Measurements from ENCODE around the gene DOCK1.

Gene DOCK1

DNA sequence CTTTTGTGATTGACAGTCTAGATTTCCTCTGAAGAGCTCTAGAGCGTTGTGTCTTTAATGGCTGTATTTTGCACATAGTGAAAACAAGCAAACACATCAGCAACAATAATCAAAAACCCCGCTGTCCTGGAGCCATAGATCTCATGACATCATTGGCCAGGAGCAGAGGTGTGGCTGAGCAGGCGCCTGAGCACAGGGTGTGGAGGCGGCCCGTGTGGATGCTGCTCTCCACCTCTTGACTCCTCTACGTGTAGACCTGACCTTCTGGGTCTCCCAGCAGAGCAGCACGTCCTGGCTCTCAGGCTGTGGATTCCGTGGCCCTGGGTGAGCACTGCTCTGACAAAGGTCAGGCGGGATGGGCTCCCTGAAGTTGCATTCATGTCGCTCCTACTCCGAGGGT, 354.1 kb downstream of the DOCK1 start:
- FAIRE-seq (no peak), DNase-seq (ENCODE audit: insufficient read length, low spot score) (no peak)
- TF ChIP-seq PAX5 (IDR thresholded peaks at IDR 0.05; ENCODE audit: insufficient read depth, low read length, severe bottlenecking): no peak
- TF ChIP-seq POLR2AphosphoS5 (IDR thresholded peaks at IDR 0.05; ENCODE audit: low read depth, low read length): no peak
- no peak for TF ChIP-seq SPI1 (IDR thresholded peaks at IDR 0.05; ENCODE audit: low read depth, low read length)
- TF ChIP-seq POU2F2 (IDR thresholded peaks at IDR 0.05; ENCODE audit: low read depth, low read length): no peak
- no peak for TF ChIP-seq POLR2A (IDR thresholded peaks at IDR 0.05; ENCODE audit: low read depth, low read length)
- TF ChIP-seq TAF1 (IDR thresholded peaks at IDR 0.05; ENCODE audit: low read depth, low read length): no peak

DNA sequence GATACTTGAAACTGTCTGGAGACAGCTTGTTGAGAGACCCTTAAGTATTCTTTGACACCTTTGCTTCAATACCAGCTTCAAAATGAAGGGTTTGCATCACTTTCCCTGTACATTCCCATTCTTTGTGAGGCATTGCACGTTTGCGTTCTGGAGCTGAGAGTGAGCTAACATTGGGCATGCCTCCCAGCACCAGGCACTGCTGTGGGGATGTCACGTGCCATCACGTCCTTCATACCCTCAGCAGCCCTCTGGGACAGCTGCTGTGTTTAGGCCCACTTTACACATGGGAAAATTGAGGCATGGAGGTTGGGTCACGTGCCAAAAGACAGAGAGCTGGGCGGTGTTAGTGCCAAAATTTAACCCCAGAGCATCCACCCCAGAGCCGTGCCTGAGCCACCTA, 357.4 kb downstream of the DOCK1 start:
- no peak for DNase-seq (ENCODE audit: insufficient read length, low spot score)
- TF ChIP-seq TAF1 (IDR thresholded peaks at IDR 0.05; ENCODE audit: low read depth, low read length) (no peak), POU2F2 (IDR thresholded peaks at IDR 0.05; ENCODE audit: low read depth, low read length) (no peak), POLR2AphosphoS5 (IDR thresholded peaks at IDR 0.05; ENCODE audit: low read depth, low read length) (no peak), SPI1 (IDR thresholded peaks at IDR 0.05; ENCODE audit: low read depth, low read length) (no peak), PAX5 (IDR thresholded peaks at IDR 0.05; ENCODE audit: insufficient read depth, low read length, severe bottlenecking) (no peak), POLR2A (IDR thresholded peaks at IDR 0.05; ENCODE audit: low read depth, low read length) (no peak)
- no peak for FAIRE-seq

DNA sequence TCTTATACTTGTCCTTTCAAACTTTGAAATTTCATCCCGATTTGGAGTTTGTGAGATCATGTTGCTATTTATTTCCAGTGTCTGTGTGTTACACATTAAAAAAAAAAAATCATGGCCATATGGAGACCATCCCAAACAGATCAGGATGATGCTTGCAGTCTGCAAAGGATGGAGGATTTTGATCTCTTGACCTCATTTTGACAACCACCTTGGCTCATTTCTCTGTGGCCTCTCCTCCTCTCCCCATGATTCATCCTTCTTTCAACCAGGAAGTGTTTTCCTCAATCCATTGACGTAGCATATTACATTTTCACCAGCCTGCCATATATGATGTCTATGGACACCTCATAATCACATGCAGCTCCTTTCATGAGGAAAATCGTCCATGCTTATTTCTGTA, 360.1 kb downstream of the DOCK1 start:
- FAIRE-seq (no peak), DNase-seq (ENCODE audit: insufficient read length, low spot score) (no peak)

DNA sequence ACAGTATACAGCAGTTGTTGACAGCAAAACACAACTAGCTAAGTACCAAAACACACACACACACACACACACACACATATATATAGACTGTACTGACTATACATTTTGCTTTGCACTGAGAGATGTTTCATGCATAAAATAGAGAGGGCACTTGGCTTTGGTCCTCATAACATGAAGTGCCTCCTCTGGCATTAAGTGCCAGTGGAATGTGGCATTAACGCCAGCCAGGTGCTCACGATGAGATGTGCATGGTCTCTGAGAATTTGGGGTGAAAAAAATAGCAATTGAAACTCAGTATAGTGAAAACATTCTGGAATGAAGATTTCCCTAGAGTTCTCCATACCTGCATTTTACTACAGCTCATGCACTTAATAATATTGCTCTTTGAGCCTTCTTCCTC, 361.2 kb downstream of the DOCK1 start:
- no peak for DNase-seq (ENCODE audit: insufficient read length, low spot score)
- no peak for FAIRE-seq
- TF ChIP-seq SPI1 (IDR thresholded peaks at IDR 0.05; ENCODE audit: low read depth, low read length) (no peak), POLR2AphosphoS5 (IDR thresholded peaks at IDR 0.05; ENCODE audit: low read depth, low read length) (no peak), POLR2A (IDR thresholded peaks at IDR 0.05; ENCODE audit: low read depth, low read length) (no peak), TAF1 (IDR thresholded peaks at IDR 0.05; ENCODE audit: low read depth, low read length) (no peak), PAX5 (IDR thresholded peaks at IDR 0.05; ENCODE audit: insufficient read depth, low read length, severe bottlenecking) (no peak), POU2F2 (IDR thresholded peaks at IDR 0.05; ENCODE audit: low read depth, low read length) (no peak)

More for the DNA sequence above, 360.1 kb downstream of the DOCK1 start:
- TF ChIP-seq TAF1 (IDR thresholded peaks at IDR 0.05; ENCODE audit: low read depth, low read length): no peak
- no peak for TF ChIP-seq POU2F2 (IDR thresholded peaks at IDR 0.05; ENCODE audit: low read depth, low read length)
- TF ChIP-seq POLR2AphosphoS5 (IDR thresholded peaks at IDR 0.05; ENCODE audit: low read depth, low read length): no peak
- TF ChIP-seq POLR2A (IDR thresholded peaks at IDR 0.05; ENCODE audit: low read depth, low read length): no peak
- TF ChIP-seq SPI1 (IDR thresholded peaks at IDR 0.05; ENCODE audit: low read depth, low read length): no peak
- no peak for TF ChIP-seq PAX5 (IDR thresholded peaks at IDR 0.05; ENCODE audit: insufficient read depth, low read length, severe bottlenecking)

DNA sequence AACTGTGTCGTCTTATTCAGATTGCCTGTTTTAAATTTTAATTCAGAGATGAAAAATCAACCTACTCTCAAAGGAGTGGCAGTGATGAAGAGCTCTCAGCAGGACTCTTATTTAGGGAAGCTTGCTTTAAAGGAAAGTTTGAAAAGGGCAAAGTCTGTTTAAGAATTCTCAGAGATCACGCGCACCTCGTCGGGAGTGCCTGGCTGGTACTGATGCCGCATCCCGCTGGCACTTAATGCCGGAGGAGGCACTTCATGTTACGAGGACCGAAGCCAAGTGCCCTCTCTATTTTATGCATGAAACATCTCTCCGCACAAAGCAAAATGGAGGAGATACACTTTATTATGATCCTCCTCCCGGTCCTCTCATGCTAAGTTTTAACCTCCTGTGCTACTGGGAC, 362.2 kb downstream of the DOCK1 start:
- FAIRE-seq (no peak), DNase-seq (ENCODE audit: insufficient read length, low spot score) (no peak)
- TF ChIP-seq SPI1 (IDR thresholded peaks at IDR 0.05; ENCODE audit: low read depth, low read length) (no peak), POLR2AphosphoS5 (IDR thresholded peaks at IDR 0.05; ENCODE audit: low read depth, low read length) (no peak), POLR2A (IDR thresholded peaks at IDR 0.05; ENCODE audit: low read depth, low read length) (no peak), PAX5 (IDR thresholded peaks at IDR 0.05; ENCODE audit: insufficient read depth, low read length, severe bottlenecking) (no peak), TAF1 (IDR thresholded peaks at IDR 0.05; ENCODE audit: low read depth, low read length) (no peak), POU2F2 (IDR thresholded peaks at IDR 0.05; ENCODE audit: low read depth, low read length) (no peak)

DNA sequence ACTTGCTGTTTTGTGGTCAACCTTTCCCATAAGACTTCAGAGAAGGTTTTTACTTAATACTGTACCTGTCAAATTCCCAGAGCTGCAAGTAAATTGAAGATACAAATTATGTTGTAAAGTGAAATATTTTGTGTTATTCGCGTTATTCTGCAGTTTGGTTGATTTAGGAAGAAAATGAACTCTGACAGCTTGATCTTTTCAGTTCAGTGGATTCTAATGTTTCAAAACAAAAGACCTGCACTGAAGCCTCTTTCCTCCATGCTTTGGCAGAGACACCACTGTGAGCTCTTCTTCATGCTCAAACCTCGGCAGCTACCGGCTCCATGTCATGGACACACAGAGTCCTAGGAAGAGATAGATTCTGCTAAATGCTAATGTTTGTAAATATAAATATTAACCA, 366.8 kb downstream of the DOCK1 start:
- no peak for FAIRE-seq
- no peak for TF ChIP-seq POLR2A (IDR thresholded peaks at IDR 0.05; ENCODE audit: low read depth, low read length)
- no peak for DNase-seq (ENCODE audit: insufficient read length, low spot score)

DNA sequence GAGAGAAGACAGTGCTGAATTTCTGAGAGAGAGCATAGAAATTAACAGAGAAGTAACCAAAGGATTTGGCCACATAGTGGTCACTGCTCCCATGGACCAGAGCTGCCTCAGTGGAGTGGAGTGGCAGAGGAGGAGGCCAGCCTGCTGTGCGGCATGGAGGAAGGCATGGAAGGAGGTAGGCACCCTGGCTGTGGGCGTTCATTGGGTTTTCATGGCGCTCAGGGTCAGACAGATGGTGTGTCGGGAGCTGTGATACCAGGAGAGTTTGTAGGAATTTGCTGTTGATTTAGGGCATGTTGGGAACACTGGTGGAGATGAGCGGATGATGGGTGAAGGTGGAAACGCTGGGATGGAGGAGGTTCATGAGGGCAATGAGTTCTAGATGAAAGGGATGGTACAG, 370.0 kb downstream of the DOCK1 start:
- FAIRE-seq: no peak
- no peak for TF ChIP-seq POU2F2 (IDR thresholded peaks at IDR 0.05; ENCODE audit: low read depth, low read length)
- TF ChIP-seq SPI1 (IDR thresholded peaks at IDR 0.05; ENCODE audit: low read depth, low read length): no peak
- no peak for TF ChIP-seq POLR2AphosphoS5 (IDR thresholded peaks at IDR 0.05; ENCODE audit: low read depth, low read length)
- TF ChIP-seq PAX5 (IDR thresholded peaks at IDR 0.05; ENCODE audit: insufficient read depth, low read length, severe bottlenecking): no peak
- no peak for TF ChIP-seq POLR2A (IDR thresholded peaks at IDR 0.05; ENCODE audit: low read depth, low read length)
- no peak for TF ChIP-seq TAF1 (IDR thresholded peaks at IDR 0.05; ENCODE audit: low read depth, low read length)
- no peak for DNase-seq (ENCODE audit: insufficient read length, low spot score)

DNA sequence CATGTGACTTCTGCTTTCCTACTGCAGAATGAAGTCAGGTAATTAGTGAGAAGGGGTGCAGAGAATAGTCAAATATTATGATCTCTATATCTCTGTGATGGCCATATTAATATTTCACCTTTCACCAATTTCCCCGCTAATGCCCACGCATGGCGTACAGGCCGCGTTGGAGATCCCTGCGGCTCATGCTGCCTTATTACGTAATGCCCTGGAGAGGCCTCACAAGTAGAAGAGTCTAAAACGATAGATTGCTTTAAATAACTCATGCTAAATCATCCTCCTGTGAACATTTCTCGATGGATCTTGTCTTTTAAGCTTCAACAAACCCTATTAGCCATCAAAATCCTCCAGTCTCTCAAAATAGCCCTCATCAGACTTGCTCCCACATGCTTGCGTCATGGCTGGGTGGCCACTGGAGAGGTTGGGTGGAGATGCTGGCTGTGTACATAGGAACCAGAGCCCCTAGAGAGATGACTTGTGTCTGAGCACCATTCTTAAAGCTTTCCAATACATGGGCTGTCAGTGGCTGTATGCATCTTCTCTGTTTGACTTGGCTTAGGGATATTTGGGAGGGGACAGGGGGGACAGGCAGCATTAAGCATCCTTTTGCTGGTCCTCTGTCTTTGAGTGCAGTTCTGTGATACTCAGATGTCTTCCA, 370.7 kb downstream of the DOCK1 start:
- FAIRE-seq: no peak
- TF ChIP-seq TAF1 (IDR thresholded peaks at IDR 0.05; ENCODE audit: low read depth, low read length) (no peak), POLR2AphosphoS5 (IDR thresholded peaks at IDR 0.05; ENCODE audit: low read depth, low read length) (no peak), POU2F2 (IDR thresholded peaks at IDR 0.05; ENCODE audit: low read depth, low read length) (no peak), POLR2A (IDR thresholded peaks at IDR 0.05; ENCODE audit: low read depth, low read length) (no peak), PAX5 (IDR thresholded peaks at IDR 0.05; ENCODE audit: insufficient read depth, low read length, severe bottlenecking) (no peak)
- DNase-seq (ENCODE audit: insufficient read length, low spot score): no peak

DNA sequence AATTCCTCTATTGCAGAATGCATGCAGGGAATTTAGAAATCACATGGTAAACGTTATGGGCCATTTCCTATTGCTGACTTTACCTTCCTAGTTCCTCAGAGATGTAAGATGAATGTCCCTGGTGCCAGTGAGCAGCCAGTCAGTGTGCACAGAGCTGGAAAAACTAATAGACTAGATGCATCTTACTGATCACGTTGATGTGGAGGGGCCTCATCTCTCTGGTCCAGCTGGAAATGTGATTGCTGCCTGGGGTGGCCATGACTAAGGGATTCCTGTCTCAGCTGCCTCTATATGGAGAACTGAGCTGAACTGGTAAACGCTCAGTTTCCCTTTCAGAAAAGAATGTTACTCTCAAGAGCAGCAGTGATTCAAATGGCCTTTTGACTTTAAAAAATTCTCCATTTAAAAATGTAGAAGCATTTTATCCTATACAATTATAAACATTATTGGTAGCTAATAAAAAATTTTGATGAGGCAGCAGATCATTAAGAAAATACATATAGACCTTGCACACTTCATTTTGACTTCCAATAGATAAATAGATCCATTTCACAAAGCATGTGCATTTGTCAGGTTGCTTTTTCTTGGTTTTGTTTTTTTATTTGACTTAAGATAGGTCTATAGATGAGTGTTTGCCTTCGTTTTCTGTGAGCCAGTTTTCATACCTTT, 371.7 kb downstream of the DOCK1 start:
- DNase-seq (ENCODE audit: insufficient read length, low spot score): no peak
- no peak for FAIRE-seq
- no peak for TF ChIP-seq POLR2AphosphoS5 (IDR thresholded peaks at IDR 0.05; ENCODE audit: low read depth, low read length)
- no peak for TF ChIP-seq PAX5 (IDR thresholded peaks at IDR 0.05; ENCODE audit: insufficient read depth, low read length, severe bottlenecking)
- no peak for TF ChIP-seq SPI1 (IDR thresholded peaks at IDR 0.05; ENCODE audit: low read depth, low read length)
- no peak for TF ChIP-seq POLR2A (IDR thresholded peaks at IDR 0.05; ENCODE audit: low read depth, low read length)
- TF ChIP-seq TAF1 (IDR thresholded peaks at IDR 0.05; ENCODE audit: low read depth, low read length): no peak
- TF ChIP-seq POU2F2 (IDR thresholded peaks at IDR 0.05; ENCODE audit: low read depth, low read length): no peak

DNA sequence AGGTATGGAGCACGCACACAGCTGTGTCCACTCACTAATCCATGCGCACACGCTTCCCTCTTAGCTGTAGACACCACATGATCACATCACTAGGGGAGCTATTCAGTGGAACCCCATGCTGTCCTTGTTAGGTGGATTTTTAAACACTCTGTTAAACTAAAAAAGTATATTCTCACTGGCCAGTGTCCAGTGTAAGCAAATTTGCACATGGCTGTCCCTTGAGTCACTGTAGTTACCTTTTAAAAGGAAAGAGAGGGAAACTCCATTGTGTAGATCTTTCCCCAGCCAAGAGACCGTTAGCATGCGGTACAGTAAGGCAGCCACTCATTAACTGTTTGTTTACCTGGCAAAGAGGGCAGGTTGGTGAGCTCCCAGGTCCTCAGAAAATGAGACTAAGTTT, 372.8 kb downstream of the DOCK1 start:
- TF ChIP-seq TAF1 (IDR thresholded peaks at IDR 0.05; ENCODE audit: low read depth, low read length): no peak
- no peak for TF ChIP-seq PAX5 (IDR thresholded peaks at IDR 0.05; ENCODE audit: insufficient read depth, low read length, severe bottlenecking)
- TF ChIP-seq SPI1 (IDR thresholded peaks at IDR 0.05; ENCODE audit: low read depth, low read length): no peak
- no peak for TF ChIP-seq POLR2A (IDR thresholded peaks at IDR 0.05; ENCODE audit: low read depth, low read length)
- no peak for TF ChIP-seq POLR2AphosphoS5 (IDR thresholded peaks at IDR 0.05; ENCODE audit: low read depth, low read length)
- no peak for TF ChIP-seq POU2F2 (IDR thresholded peaks at IDR 0.05; ENCODE audit: low read depth, low read length)
- no peak for DNase-seq (ENCODE audit: insufficient read length, low spot score)
- FAIRE-seq: no peak

Data from GM12891 (cell line).